Thyroid gland (tissue), 4 donors: Measurements from ENCODE around the gene FBXO24. TPM values are rescaled to one million over a fixed set of nuclear protein-coding genes. Genes with fewer than 3 reads are reported as not detected.

ENCODE experiments used
- DNase-seq, 2 donors: peaks; one replicate each; pipeline ENCODE4 v3.0.0-alpha.2; 2019
- H3K27ac ChIP-seq, 3 donors: fragments of 200-600 bp; sonication (generic); 1 replicate in 2 of 3; 2 replicates in 1 of 3; pipeline ENCODE4 v1.5.1; 2016 to 2019; ENCODE audit warnings: mild to moderate bottlenecking in 1 of 3, moderate library complexity in 1 of 3
- H3K27me3 ChIP-seq: fragments of 200-600 bp; sonication (generic); one replicate; pipeline ENCODE4 v1.5.1; 2019
- H3K36me3 ChIP-seq, 2 donors: fragments of 200-600 bp; sonication (generic); one replicate each; pipeline ENCODE4 v1.5.1; 2016 to 2019
- H3K4me1 ChIP-seq, 2 donors: fragments of 200-600 bp; sonication (generic); one replicate each; pipeline ENCODE4 v1.5.1; 2017 to 2019
- H3K4me3 ChIP-seq, 3 donors: fragments of 200-600 bp; sonication (generic); replicated peaks in 1 of 3; 1 replicate in 2 of 3; 2 replicates in 1 of 3; pipeline ENCODE4 v1.5.1; 2016; ENCODE audit warnings: mild to moderate bottlenecking in 1 of 3
- H3K9me3 ChIP-seq: fragments of 200-600 bp; sonication (generic); one replicate; pipeline ENCODE4 v1.5.1; 2017
- POLR2A ChIP-seq, 2 donors: fragments of 450-650 bp; IDR thresholded peaks; one replicate each; pipeline ENCODE4 v1.6.1; 2017; ENCODE audit warnings: antibody characterized with exemption in 2 of 2, mild to moderate bottlenecking in 2 of 2, moderate library complexity in 1 of 2
- WGBS, 2 donors: methylation state at CpG; one replicate each; pipeline ENCODE4 v1.1.5; 2017; 5-methylcytosine and 5-hydroxymethylcytosine counted together
- intact Hi-C: fragments of 100-400 bp; cut with DNase I; formaldehyde crosslinking; loops from one replicate; pipeline ENCODE4 v1.15.1; 2023
- total RNA-seq, 4 donors: library from RNA; depleted of rRNA; stranded (reverse); fragments of >200 nt; gene quantifications; one replicate each; pipeline ENCODE4 v1.2.3, GENCODE V29; 2016
- TF ChIP-seq, protein P1 (sequence below), 6 experiments: fragments of 200-600 bp in 3 of 6; fragments of 450-650 bp in 3 of 6; sonication (generic) in 3 of 6; IDR thresholded peaks; one replicate each; pipeline ENCODE4 v1.5.1; 2016 to 2019; ENCODE audit warnings: antibody characterized with exemption in 6 of 6, mild to moderate bottlenecking in 2 of 6, inconsistent platforms in 1 of 6, moderate library complexity in 1 of 6

The FBXO24 gene
- total RNA-seq, 4 donors from 2014 or later, result 0.13 to 0.88 (median 0.50) TPM

DNA sequence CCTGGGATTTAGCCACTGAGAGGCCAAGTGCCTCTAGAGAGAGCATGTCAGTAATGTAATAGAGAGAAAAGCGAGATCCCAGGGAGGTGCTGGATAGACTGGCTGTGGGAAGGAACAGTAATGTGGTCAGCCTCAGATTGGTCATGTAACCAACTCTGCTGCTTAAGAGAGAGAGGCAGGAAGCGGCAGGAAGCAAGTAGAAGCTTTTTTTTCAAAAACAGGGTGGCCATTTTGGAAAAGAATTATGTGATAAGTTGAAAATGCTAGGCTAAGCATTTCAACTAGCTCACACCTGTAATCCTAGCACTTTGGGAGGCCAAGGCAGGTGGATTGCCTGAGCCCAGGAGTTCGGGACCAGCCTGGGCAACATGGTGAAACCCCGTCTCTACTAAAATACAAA, 12.3 kb downstream of the FBXO24 start:
- no peaks in the 10 kb centered on the region for H3K4me1 ChIP-seq
- 86 to 93% methylated on average over 4 of the region's 4 CpGs for WGBS, 2 donors
- no peak overlapping the region for H3K4me3 ChIP-seq
- no peaks in the 10 kb centered on the region for H3K9me3 ChIP-seq
- H3K27me3 ChIP-seq, result no peaks in the 10 kb centered on the region
- no peaks in the 10 kb centered on the region for H3K36me3 ChIP-seq
- DNase-seq, result no peak
- no peak for TF ChIP-seq POLR2A (IDR thresholded peaks at IDR 0.05)
- TF ChIP-seq, protein P1, sequence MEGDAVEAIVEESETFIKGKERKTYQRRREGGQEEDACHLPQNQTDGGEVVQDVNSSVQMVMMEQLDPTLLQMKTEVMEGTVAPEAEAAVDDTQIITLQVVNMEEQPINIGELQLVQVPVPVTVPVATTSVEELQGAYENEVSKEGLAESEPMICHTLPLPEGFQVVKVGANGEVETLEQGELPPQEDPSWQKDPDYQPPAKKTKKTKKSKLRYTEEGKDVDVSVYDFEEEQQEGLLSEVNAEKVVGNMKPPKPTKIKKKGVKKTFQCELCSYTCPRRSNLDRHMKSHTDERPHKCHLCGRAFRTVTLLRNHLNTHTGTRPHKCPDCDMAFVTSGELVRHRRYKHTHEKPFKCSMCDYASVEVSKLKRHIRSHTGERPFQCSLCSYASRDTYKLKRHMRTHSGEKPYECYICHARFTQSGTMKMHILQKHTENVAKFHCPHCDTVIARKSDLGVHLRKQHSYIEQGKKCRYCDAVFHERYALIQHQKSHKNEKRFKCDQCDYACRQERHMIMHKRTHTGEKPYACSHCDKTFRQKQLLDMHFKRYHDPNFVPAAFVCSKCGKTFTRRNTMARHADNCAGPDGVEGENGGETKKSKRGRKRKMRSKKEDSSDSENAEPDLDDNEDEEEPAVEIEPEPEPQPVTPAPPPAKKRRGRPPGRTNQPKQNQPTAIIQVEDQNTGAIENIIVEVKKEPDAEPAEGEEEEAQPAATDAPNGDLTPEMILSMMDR (IDR thresholded peaks at IDR 0.05), result no peak
- H3K27ac ChIP-seq, result no peak overlapping the region
- intact Hi-C loops, result no loop called here

DNA sequence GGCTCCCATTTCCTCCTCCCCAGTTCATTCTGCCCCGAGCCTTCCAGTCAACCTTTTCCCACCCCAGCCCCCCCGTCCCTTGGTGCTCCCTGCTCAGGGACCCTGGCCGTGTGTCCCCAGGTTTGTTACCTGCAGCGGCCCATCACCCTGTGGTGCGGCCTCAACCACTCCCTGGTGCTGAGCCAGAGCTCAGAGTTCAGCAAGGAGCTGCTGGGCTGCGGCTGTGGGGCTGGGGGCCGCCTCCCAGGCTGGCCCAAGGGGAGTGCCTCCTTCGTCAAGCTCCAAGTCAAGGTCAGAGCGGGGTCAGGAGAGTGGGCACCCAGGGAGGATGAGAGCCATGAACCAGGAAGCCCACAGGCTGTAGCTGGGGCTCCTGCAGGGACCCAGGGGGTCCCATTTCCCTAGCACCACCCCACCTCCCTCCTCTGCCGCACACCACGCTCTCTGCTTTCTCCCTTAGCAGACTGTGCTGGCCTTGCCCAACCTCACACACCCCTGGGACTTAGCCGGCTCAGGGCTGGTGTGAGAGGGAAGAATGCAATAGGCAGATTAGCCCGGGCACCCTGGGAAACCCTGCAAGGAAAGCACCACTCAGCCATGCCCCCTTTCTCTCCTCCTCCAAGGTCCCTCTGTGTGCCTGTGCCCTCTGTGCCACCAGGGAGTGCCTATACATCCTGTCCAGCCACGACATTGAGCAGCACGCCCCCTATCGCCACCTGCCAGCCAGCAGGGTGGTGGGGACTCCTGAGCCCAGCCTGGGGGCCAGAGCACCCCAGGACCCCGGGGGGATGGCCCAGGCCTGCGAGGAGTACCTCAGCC, 14.0 kb downstream of the FBXO24 start:
- H3K4me1 ChIP-seq, result peaks cover 4% of the 10 kb centered on the region in 2 donors
- H3K27ac ChIP-seq, result no peak overlapping the region
- H3K27me3 ChIP-seq, result no peaks in the 10 kb centered on the region
- DNase-seq, result no peak
- H3K9me3 ChIP-seq, result no peaks in the 10 kb centered on the region
- no peak overlapping the region for H3K4me3 ChIP-seq
- 75 to 79% methylated on average over 16 to 18 of the region's 18 CpGs for WGBS, 2 donors
- intact Hi-C loops, result no loop called here
- TF ChIP-seq, protein P1 (IDR thresholded peaks at IDR 0.05), result no peak
- no peak for TF ChIP-seq POLR2A (IDR thresholded peaks at IDR 0.05)
- no peaks in the 10 kb centered on the region for H3K36me3 ChIP-seq

DNA sequence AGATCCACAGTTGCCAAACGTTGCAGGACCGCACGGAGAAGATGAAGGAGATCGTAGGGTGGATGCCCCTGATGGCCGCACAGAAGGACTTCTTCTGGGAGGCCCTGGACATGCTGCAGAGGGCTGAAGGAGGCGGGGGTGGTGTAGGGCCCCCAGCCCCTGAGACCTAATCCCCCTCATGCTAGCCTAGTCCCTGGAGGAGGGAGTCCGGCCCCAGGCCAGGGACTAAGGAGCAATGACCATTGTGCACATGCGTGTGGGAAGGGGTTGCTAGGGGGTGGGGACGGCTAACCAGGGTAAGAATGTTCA, 14.6 kb downstream of the FBXO24 start:
- H3K36me3 ChIP-seq, result no peaks in the 10 kb centered on the region
- peaks cover 7% of the 10 kb centered on the region in 2 donors for H3K4me1 ChIP-seq
- 79 to 81% methylated on average over 9 of the region's 9 CpGs for WGBS, 2 donors
- no peak for DNase-seq
- H3K27ac ChIP-seq, result no peak overlapping the region
- intact Hi-C loops, result no loop called here
- H3K9me3 ChIP-seq, result no peaks in the 10 kb centered on the region
- no peak overlapping the region for H3K4me3 ChIP-seq
- TF ChIP-seq, protein P1 (IDR thresholded peaks at IDR 0.05), result no peak
- no peak for TF ChIP-seq POLR2A (IDR thresholded peaks at IDR 0.05)
- H3K27me3 ChIP-seq, result no peaks in the 10 kb centered on the region

DNA sequence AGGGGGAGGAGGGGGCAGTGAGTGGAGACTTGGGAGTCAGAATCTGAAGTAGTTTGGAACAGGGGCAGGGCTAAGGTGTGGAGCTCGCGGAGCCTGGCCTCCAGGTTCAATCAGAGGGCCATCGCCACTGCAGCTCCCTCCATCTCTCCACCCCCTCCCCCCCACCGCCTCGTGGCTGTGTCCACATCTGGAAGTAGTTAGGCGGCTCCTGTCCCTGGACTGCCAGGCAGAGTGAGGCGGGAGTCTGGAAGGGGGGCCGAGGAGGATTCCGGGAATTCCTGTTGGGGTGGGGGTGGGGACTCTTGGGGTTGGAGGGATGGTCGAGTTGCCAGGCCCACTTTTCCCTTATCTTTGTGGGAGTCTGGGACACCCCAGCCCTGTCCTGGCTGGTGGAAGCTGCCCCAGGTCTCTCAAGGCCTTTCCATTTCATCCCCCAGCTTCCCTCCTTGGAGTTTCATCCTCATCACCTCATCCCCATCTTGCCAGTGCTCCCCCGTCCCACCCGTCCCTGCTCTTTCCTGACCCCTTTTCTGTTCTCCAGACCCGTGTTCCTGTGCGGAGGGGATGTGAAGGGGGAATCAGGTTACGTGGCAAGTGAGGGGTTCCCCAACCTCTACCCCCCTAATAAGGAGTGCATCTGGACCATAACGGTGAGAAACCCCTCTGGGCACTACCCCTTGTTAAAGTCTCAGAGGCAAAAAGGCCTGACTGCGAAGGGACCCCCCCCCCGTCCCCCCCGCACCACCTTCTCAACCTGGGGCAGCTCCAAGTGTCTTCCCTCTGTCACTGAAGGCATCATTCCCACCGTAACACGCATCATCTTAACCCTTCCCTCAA, 17.0 kb downstream of the FBXO24 start:
- 51 to 58% methylated on average over 15 to 21 of the region's 21 CpGs for WGBS, 2 donors
- Histone ChIP-seq H3K4me3 (peak overlapping the region in 1 of 3 donors; percentile 54), H3K27me3 (no peaks in the 10 kb centered on the region), H3K4me1 (peaks cover 7% of the 10 kb centered on the region in 2 donors), H3K9me3 (no peaks in the 10 kb centered on the region), H3K36me3 (no peaks in the 10 kb centered on the region), H3K27ac (peak overlapping the region; percentile 39 to 71 (median 70))
- peak; percentile 51 to 54 for DNase-seq
- TF ChIP-seq, protein P1 (IDR thresholded peaks at IDR 0.05), result no peak
- no peak for TF ChIP-seq POLR2A (IDR thresholded peaks at IDR 0.05)
- intact Hi-C loops, result no loop called here

DNA sequence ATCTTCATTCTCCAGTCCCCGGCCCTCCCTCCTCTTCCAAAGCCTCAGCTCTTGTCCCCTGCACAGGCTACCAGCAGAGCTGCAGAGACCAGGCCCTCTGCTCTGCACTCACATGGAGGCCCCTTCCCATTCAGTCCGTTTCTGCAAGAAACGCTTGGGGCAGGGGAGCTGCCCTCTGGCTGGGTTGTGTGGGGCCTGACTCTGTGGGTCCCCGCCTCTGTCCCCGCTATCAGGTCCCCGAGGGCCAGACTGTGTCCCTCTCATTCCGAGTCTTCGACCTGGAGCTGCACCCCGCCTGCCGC, 17.5 kb downstream of the FBXO24 start:
- H3K36me3 ChIP-seq, result no peaks in the 10 kb centered on the region
- 16 to 31% methylated on average over 3 to 7 of the region's 10 CpGs for WGBS, 2 donors
- no peak for DNase-seq
- H3K4me3 ChIP-seq, result peak overlapping the region in 2 of 3 donors; percentile 48 to 54
- intact Hi-C loops, result no loop called here
- peaks cover 7% of the 10 kb centered on the region in 2 donors for H3K4me1 ChIP-seq
- no peaks in the 10 kb centered on the region for H3K27me3 ChIP-seq
- TF ChIP-seq, protein P1 (IDR thresholded peaks at IDR 0.05), result no peak
- no peak for TF ChIP-seq POLR2A (IDR thresholded peaks at IDR 0.05)
- no peaks in the 10 kb centered on the region for H3K9me3 ChIP-seq
- peak overlapping the region; percentile 39 to 71 (median 70) for H3K27ac ChIP-seq
